PC-3 (cell line): ENCODE results near the gene RYR2. TPM values are rescaled to one million over a fixed set of nuclear protein-coding genes. Genes with fewer than 3 reads are reported as not detected.

Experiments used
- ATAC-seq: fragments of 200-7000 bp; cut with Tn5 transposase; 2 replicates; pipeline ENCODE4 v1.9.1; 2020; ENCODE audit warnings: mild to moderate bottlenecking, moderate library complexity
- BruUV-seq: library from RNA; stranded (reverse); fragments of 400-500 nt; replicated peaks from 2 replicates; lab custom pipeline; 2021; lab: Mats Ljungman, UMichigan
- CTCF ChIA-PET: fragments of 300-600 bp; sonication (Branson Sonifier 250); formaldehyde crosslinking; loops from one replicate; lab custom pipeline; 2022; ENCODE audit warnings: antibody characterized with exemption; lab: Charles Lee
- POLR2A ChIA-PET: fragments of 300-600 bp; sonication (Branson Sonifier 250); formaldehyde crosslinking; loops from one replicate; lab custom pipeline; 2022; ENCODE audit warnings: antibody characterized with exemption; ENCODE audit not compliant: unreplicated experiment; lab: Charles Lee
- DNase-seq: peaks from one replicate; pipeline ENCODE4 v3.0.0-alpha.2; 2015
- H2AFZ ChIP-seq: fragments of 300-600 bp; sonication (generic); 2 replicates; pipeline ENCODE4 v1.6.0; 2016; ENCODE audit warnings: antibody characterized with exemption, low read length
- H3F3A ChIP-seq: fragments of 300-600 bp; sonication (generic); one replicate; pipeline ENCODE4 v1.6.0; 2017; ENCODE audit warnings: antibody characterized with exemption, low read length, control low read depth, mild to moderate bottlenecking; ENCODE audit not compliant: unreplicated experiment
- H3K27ac ChIP-seq: fragments of 300-600 bp; sonication (generic); 2 replicates; pipeline ENCODE4 v1.5.1; 2016; ENCODE audit warnings: mild to moderate bottlenecking, low read length
- H3K27me3 ChIP-seq: fragments of 300-600 bp; sonication (generic); 2 replicates; pipeline ENCODE4 v1.6.1; 2016; ENCODE audit warnings: low read length, mixed read lengths
- H3K36me3 ChIP-seq: fragments of 300-600 bp; sonication (generic); 2 replicates; pipeline ENCODE4 v1.6.1; 2016; ENCODE audit warnings: low read depth, mixed run types, low read length, mixed read lengths
- H3K4me1 ChIP-seq: fragments of 300-600 bp; sonication (generic); 2 replicates; pipeline ENCODE4 v1.5.1; 2016; ENCODE audit warnings: low read length; ENCODE audit not compliant: insufficient read depth
- H3K4me2 ChIP-seq: fragments of 300-600 bp; sonication (generic); 2 replicates; pipeline ENCODE4 v1.6.0; 2016; ENCODE audit warnings: low read length
- H3K4me3 ChIP-seq: fragments of 300-600 bp; sonication (generic); 2 replicates; pipeline ENCODE4 v1.5.1; 2016; ENCODE audit warnings: mild to moderate bottlenecking, low read length, mixed read lengths
- H3K79me2 ChIP-seq: fragments of 300-600 bp; sonication (generic); 2 replicates; pipeline ENCODE4 v1.6.1; 2017; ENCODE audit warnings: low read length, mixed read lengths
- H3K9ac ChIP-seq: fragments of 300-600 bp; sonication (generic); 2 replicates; pipeline ENCODE4 v1.6.0; 2016; ENCODE audit warnings: mild to moderate bottlenecking, low read length
- H3K9me2 ChIP-seq: fragments of 300-600 bp; sonication (generic); replicated peaks from 2 replicates; pipeline ENCODE4 v1.6.1; 2016; ENCODE audit warnings: mixed run types, low read length, mixed read lengths
- H3K9me3 ChIP-seq: fragments of 300-600 bp; sonication (generic); 2 replicates; pipeline ENCODE4 v1.6.1; 2016; ENCODE audit warnings: low read length, mixed read lengths
- H4K20me1 ChIP-seq: fragments of 300-600 bp; sonication (generic); 2 replicates; pipeline ENCODE4 v1.6.1; 2016; ENCODE audit warnings: low read length, mixed read lengths
- CTCF ChIP-seq: fragments of 300-600 bp; sonication (generic); conservative IDR thresholded peaks from 2 replicates; pipeline ENCODE4 v1.5.1; 2017; ENCODE audit warnings: antibody characterized with exemption, low read depth, mild to moderate bottlenecking, low read length
- EZH2 ChIP-seq: fragments of 300-600 bp; sonication (generic); IDR thresholded peaks from one replicate; pipeline ENCODE4 v1.6.1; 2017; ENCODE audit warnings: antibody characterized with exemption, mild to moderate bottlenecking, low read length; ENCODE audit not compliant: unreplicated experiment
- EZH2phosphoT487 ChIP-seq: fragments of 300-600 bp; sonication (generic); IDR thresholded peaks from 2 replicates; pipeline ENCODE4 v1.6.1; 2018; ENCODE audit warnings: mild to moderate bottlenecking, antibody characterized with exemption, low read length, borderline replicate concordance
- intact Hi-C: fragments of 100-400 bp; cut with micrococcal nuclease; formaldehyde crosslinking; loops from 2 replicates; pipeline ENCODE4 v1.9.0; 2023
- total RNA-seq: library from RNA; depleted of rRNA; stranded (reverse); fragments of >200 nt; gene quantifications from 2 replicates; pipeline ENCODE4 v1.2.3, GENCODE V29; 2014

Gene RYR2
- total RNA-seq, 1 experiment from 2014 or later, result not detected

DNA sequence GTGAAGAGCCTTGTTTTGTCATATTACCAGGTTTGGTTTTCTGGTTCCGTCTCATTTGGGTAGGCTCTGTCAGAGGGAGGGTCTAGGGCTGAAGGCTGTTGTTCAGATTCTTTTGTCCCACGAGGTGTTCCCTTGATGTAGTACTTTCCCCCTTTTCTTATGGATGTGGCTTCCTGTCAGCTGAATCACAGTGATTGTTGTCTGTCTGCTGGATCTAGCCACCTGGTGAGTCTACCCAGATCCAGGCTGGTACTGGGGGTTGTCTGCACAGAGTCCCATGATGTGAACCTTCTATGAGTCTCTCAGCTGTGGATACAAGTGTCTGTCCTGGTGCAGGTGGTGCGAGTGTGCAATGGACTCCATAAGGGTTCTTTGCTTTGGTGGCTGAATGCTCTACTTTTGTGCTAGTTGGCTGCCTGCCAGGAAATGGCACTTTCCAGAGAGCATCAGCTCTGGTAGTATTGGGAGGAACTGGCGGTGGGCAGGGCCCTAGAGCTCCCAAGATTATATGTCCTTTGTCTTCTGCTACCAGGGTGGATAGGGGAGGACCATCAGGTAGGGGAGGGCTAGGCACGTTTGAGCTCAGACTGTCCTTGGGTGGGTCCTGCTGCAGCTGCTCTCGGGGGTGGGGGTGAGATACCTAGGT, 246.0 kb downstream of the RYR2 start:
- intact Hi-C loops, result no loop called here
- Histone ChIP-seq H3K4me1 (no peaks in the 10 kb centered on the region), H3K27ac (no peak overlapping the region), H3K9me3 (no peaks in the 10 kb centered on the region), H3K4me2 (no peak overlapping the region), H3K9ac (no peak overlapping the region), H3F3A (no peaks in the 10 kb centered on the region), H3K79me2 (no peaks in the 10 kb centered on the region), H3K4me3 (no peak overlapping the region), H3K36me3 (no peaks in the 10 kb centered on the region), H3K9me2 (no peaks in the 10 kb centered on the region), H2AFZ (no peak overlapping the region), H3K27me3 (no peaks in the 10 kb centered on the region), H4K20me1 (no peaks in the 10 kb centered on the region)
- DNase-seq (no peak), ATAC-seq (no peak)
- BruUV-seq, result no TSS peak
- POLR2A ChIA-PET, result no interaction called here
- CTCF ChIA-PET, result no interaction called here
- TF ChIP-seq CTCF, result no peak
- no peak for TF ChIP-seq EZH2phosphoT487
- no peak for TF ChIP-seq EZH2

GRCh38 chr1:237293804-237294203, 251.8 kb downstream of the RYR2 start:
- no peaks in the 10 kb centered on the region for H3K27me3 ChIP-seq
- ChIA-PET POLR2A (no interaction called here), CTCF (no interaction called here)
- H3K4me3 ChIP-seq, result no peak overlapping the region
- TF ChIP-seq CTCF, result no peak
- no peak for TF ChIP-seq EZH2phosphoT487
- no peak for TF ChIP-seq EZH2
- no peaks in the 10 kb centered on the region for H4K20me1 ChIP-seq
- no peak for ATAC-seq
- no peak overlapping the region for H3K4me2 ChIP-seq
- intact Hi-C loops, result no loop called here
- no TSS peak for BruUV-seq
- no peaks in the 10 kb centered on the region for H3K9me2 ChIP-seq
- no peaks in the 10 kb centered on the region for H3F3A ChIP-seq
- H2AFZ ChIP-seq, result no peak overlapping the region
- H3K9me3 ChIP-seq, result no peaks in the 10 kb centered on the region
- H3K9ac ChIP-seq, result no peak overlapping the region
- H3K4me1 ChIP-seq, result no peaks in the 10 kb centered on the region
- H3K27ac ChIP-seq, result no peak overlapping the region
- no peaks in the 10 kb centered on the region for H3K36me3 ChIP-seq
- no peak for DNase-seq
- no peaks in the 10 kb centered on the region for H3K79me2 ChIP-seq

GRCh38 chr1:237296861-237297260, 254.9 kb downstream of the RYR2 start:
- Histone ChIP-seq H3K4me3 (no peak overlapping the region), H4K20me1 (no peaks in the 10 kb centered on the region), H3K9me3 (no peaks in the 10 kb centered on the region), H3K4me1 (no peaks in the 10 kb centered on the region), H3K9me2 (no peaks in the 10 kb centered on the region), H3K79me2 (no peaks in the 10 kb centered on the region), H3K27ac (no peak overlapping the region), H3K27me3 (no peaks in the 10 kb centered on the region), H3F3A (no peaks in the 10 kb centered on the region), H3K36me3 (no peaks in the 10 kb centered on the region), H3K4me2 (no peak overlapping the region), H3K9ac (no peak overlapping the region), H2AFZ (no peak overlapping the region)
- BruUV-seq, result no TSS peak
- DNase-seq, result no peak
- POLR2A ChIA-PET, result no interaction called here
- intact Hi-C loops, result no loop called here
- no peak for ATAC-seq
- CTCF ChIA-PET, result no interaction called here
- TF ChIP-seq EZH2phosphoT487 (no peak), CTCF (no peak), EZH2 (no peak)
